ENCODE measurements around the gene FUT9. TPM values are rescaled to one million over a fixed set of nuclear protein-coding genes. Genes with fewer than 3 reads are reported as not detected.

Gene FUT9
- total and polyA plus RNA-seq, 10 of the 15 experiments (the other 5 are each of a cell fraction or from before 2014, with no cell fraction given) = not detected

GRCh38 chr6:96246563-96246962, 230.8 kb downstream of the FUT9 start:
- H3K36me3 ChIP-seq (ENCODE audit: control insufficient read depth in 2 of 2, insufficient read depth in 2 of 2, low read length in 1 of 2) = no peaks in the 10 kb centered on the region
- in situ Hi-C loops (cut with MboI) (no loop called here), intact Hi-C loops (cut with micrococcal nuclease; ENCODE audit: unreplicated experiment) (no loop called here)
- BruUV-seq (replicated peaks) = no TSS peak
- no peak overlapping the region for H2AFZ ChIP-seq (ENCODE audit: control insufficient read depth, low read depth, low read length)
- no peak overlapping the region for H3K4me2 ChIP-seq (ENCODE audit: control insufficient read depth, insufficient read depth)
- no peaks in the 10 kb centered on the region for H3K79me2 ChIP-seq (ENCODE audit: control insufficient read depth, insufficient read depth, low read length)
- ATAC-seq (peak; percentile 40), DNase-seq (ENCODE audit: low read depth, low spot score) (no peak), FAIRE-seq (no peak)
- 17% methylated on average over 2 of the region's 2 CpGs for WGBS (ENCODE audit: insufficient coverage, insufficient replicate concordance, low lambda C conversion rate, missing lambda C conversion rate)
- ChIA-PET CTCF (no interaction called here), RAD21 (ENCODE audit: unreplicated experiment) (no interaction called here), POLR2A (no interaction called here), SMC1A (ENCODE audit: uncharacterized antibody, unreplicated experiment) (interaction anchor here (0.6 kb wide), 1 partner anchor 84 kb away, joined by 3 read pairs; no protein-coding TSS in a partner anchor)
- no peaks in the 10 kb centered on the region for H4K20me1 ChIP-seq (ENCODE audit: control insufficient read depth, insufficient read depth)
- no peaks in the 10 kb centered on the region for H3K27me3 ChIP-seq (replicated peaks in 1 of 2; ENCODE audit: control insufficient read depth in 2 of 2, insufficient read depth in 2 of 2, low read length in 1 of 2)
- no peak overlapping the region for H3K4me3 ChIP-seq
- no peaks in the 10 kb centered on the region for H3K4me1 ChIP-seq (ENCODE audit: control insufficient read depth, insufficient read depth, low read length)
- no peaks in the 10 kb centered on the region for H3K9me3 ChIP-seq (replicated peaks; ENCODE audit: control insufficient read depth, insufficient read depth, low read length)
- H3K9ac ChIP-seq (ENCODE audit: control insufficient read depth, insufficient read depth, low read length) = no peak overlapping the region
- H3K27ac ChIP-seq (ENCODE audit: control insufficient read depth, insufficient read depth) = no peak overlapping the region
- 0 out of 2 replicates have a peak, but pooled peaks have one; percentile 7 for TF ChIP-seq RUNX3 (IDR thresholded peaks at IDR 0.05; ENCODE audit: low read length)
- TF ChIP-seq, protein P1, sequence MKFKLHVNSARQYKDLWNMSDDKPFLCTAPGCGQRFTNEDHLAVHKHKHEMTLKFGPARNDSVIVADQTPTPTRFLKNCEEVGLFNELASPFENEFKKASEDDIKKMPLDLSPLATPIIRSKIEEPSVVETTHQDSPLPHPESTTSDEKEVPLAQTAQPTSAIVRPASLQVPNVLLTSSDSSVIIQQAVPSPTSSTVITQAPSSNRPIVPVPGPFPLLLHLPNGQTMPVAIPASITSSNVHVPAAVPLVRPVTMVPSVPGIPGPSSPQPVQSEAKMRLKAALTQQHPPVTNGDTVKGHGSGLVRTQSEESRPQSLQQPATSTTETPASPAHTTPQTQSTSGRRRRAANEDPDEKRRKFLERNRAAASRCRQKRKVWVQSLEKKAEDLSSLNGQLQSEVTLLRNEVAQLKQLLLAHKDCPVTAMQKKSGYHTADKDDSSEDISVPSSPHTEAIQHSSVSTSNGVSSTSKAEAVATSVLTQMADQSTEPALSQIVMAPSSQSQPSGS (IDR thresholded peaks at IDR 0.05; ENCODE audit: low read length) = no peak
- TF ChIP-seq SUPT20H (IDR thresholded peaks at IDR 0.05; ENCODE audit: borderline replicate concordance, control insufficient read depth, low read depth, low read length) = no peak
- TF ChIP-seq MEF2A (IDR thresholded peaks at IDR 0.05; ENCODE audit: insufficient read depth, low read depth, low read length) = 0 out of 2 replicates have a peak, but pooled peaks have one; percentile 13
- TF ChIP-seq, protein P2, sequence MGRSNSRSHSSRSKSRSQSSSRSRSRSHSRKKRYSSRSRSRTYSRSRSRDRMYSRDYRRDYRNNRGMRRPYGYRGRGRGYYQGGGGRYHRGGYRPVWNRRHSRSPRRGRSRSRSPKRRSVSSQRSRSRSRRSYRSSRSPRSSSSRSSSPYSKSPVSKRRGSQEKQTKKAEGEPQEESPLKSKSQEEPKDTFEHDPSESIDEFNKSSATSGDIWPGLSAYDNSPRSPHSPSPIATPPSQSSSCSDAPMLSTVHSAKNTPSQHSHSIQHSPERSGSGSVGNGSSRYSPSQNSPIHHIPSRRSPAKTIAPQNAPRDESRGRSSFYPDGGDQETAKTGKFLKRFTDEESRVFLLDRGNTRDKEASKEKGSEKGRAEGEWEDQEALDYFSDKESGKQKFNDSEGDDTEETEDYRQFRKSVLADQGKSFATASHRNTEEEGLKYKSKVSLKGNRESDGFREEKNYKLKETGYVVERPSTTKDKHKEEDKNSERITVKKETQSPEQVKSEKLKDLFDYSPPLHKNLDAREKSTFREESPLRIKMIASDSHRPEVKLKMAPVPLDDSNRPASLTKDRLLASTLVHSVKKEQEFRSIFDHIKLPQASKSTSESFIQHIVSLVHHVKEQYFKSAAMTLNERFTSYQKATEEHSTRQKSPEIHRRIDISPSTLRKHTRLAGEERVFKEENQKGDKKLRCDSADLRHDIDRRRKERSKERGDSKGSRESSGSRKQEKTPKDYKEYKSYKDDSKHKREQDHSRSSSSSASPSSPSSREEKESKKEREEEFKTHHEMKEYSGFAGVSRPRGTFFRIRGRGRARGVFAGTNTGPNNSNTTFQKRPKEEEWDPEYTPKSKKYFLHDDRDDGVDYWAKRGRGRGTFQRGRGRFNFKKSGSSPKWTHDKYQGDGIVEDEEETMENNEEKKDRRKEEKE (IDR thresholded peaks at IDR 0.05) = no peak
- no peak for TF ChIP-seq RFX5 (IDR thresholded peaks at IDR 0.05; ENCODE audit: low read depth, low read length)
- TF ChIP-seq HDAC2 (IDR thresholded peaks at IDR 0.05) = no peak
- TF ChIP-seq, protein P3, sequence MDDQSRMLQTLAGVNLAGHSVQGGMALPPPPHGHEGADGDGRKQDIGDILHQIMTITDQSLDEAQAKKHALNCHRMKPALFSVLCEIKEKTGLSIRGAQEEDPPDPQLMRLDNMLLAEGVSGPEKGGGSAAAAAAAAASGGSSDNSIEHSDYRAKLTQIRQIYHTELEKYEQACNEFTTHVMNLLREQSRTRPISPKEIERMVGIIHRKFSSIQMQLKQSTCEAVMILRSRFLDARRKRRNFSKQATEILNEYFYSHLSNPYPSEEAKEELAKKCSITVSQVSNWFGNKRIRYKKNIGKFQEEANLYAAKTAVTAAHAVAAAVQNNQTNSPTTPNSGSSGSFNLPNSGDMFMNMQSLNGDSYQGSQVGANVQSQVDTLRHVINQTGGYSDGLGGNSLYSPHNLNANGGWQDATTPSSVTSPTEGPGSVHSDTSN (IDR thresholded peaks at IDR 0.05; ENCODE audit: insufficient replicate concordance, low read depth, low read length) = no peak

All from GM12878 (cell line).